ENCODE data around the gene KCNIP1.
"Not testable (repeated sequence)": the region's sequence is repeated elsewhere in the genome, so short reads cannot be mapped to it uniquely, and the experiment has no call there.

KCNIP1 gene

DNA sequence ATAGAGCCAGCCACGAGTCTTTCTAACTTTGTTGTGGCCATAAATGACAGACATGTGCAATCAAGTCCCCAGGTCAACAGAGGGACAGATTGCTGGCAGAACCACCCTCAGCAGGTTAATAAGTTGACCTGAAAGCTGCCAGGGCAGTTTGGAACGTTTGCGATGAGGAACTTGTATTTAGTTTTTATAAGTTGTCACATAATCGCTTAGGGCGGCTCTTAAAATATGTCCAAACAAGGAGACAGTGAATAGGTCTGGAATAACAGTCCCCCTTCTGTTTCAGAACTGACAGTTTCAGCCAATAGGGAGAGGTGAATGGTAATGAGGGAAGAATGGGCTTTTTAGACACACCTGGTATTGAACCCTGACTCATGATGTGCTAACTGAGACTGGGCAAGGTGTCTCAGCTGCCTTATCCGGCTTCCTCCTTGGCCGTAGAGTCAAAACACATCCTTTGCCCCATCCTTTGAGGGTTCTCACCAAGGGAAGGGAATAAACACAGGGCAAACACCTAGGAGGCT lies 246.2 kb downstream of the KCNIP1 start:
- DNase-seq (ENCODE audit: low read depth in 3 of 3): no peak

DNA sequence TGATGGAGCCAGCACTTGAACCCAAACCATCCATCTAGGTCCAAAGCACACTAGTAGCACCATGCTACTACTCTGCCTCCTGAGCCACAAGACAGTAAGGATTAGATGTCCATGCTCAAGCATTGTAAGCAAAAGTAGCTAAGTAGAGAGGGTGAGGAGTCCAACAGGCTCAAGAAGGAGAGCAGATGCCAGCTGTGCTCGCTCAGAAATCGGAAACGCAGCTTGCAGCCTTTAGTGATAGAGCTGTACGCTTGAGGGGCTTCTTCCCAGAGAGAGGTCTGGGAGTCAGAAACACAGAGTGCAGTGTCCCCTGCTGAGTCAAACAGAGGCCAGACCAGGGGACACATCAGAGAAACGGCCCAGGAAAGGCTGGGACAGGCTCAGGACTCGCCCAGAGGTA lies 247.0 kb downstream of the KCNIP1 start:
- no peak for DNase-seq (ENCODE audit: low read depth in 3 of 3)

DNA sequence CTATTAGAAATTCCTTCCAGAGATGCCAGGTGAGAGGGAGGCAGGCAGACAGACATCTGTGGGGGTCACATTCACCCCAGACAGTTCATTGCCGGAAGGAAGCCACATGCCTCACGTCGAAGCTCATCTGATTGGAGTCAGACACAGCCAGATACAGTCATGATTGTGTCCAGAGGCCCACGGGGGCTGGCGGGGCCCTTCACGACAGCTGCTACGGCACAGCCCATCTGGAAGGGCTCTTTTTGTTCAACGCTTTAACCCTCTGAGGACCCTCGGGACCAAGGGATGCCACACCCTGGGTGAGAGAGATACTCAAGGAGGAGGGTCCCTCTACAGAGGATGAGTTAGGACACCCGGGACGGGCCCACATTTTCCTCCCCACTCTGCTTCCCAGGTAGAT lies 247.8 kb downstream of the KCNIP1 start:
- DNase-seq (ENCODE audit: low read depth in 3 of 3): no peak

DNA sequence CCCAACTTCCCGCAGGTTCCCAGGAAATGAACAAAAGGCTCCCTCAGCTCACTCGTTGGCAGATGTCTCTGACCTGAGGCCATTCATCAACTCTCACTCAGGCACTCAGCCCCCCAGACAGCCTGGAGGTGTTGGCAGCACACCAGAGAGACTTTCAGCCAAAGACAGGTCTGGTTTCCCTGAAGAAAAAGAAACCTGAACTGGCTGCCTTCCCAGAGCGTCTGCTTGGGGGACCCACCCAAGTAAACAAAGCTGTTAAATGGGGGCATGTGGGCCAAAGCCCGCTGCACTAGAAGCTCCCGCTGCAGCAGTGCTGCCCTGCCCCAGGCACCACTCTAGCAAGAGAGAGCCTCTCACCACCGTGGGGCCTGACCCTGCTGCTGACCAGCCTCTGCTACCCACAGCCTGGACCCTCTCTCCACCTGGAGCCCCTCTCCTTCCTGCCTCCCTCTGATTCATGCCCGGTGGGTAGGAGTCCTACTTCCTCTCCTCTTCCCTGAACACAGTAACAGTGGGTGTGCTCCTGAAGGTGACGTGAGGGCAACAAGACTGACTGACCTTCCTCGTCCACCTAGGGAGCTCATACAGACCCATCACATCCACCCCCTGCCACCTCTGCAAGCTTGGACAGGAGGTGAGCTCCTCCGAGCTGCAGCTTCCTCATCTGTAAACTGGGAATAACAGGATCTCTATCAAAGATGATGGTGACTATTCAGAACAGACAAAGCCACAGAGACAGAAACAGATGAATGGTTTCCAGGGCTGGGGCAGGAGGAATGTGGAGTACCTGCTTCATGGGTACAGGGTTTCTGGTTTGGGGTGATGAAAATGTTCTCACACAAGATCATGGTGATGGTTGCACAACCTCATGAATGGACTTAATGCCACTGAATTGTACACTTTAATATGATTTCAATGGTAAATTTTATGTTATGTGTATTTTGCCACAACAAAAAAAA lies 248.7 kb downstream of the KCNIP1 start:
- DNase-seq (ENCODE audit: low read depth in 3 of 3): no peak

DNA sequence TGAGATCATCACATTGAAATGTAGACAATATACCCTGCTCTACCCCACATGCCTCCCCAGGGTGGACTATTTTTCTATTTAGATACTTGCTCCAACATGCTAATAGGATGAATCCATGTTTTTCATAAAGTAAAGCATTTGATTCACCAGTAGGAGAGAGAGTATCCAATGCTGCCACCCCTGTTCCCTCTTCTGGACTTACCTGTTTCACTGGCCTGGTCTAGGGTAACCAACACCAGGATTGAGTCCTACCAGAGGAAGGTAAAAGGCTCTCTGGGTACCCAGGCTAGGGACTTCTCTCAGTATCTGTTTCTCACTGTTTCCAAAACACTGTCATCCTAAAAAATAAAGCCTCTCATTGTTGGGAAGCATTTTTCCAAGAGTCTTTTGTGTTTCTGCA lies 249.5 kb downstream of the KCNIP1 start:
- DNase-seq (ENCODE audit: low read depth in 3 of 3): no peak

DNA sequence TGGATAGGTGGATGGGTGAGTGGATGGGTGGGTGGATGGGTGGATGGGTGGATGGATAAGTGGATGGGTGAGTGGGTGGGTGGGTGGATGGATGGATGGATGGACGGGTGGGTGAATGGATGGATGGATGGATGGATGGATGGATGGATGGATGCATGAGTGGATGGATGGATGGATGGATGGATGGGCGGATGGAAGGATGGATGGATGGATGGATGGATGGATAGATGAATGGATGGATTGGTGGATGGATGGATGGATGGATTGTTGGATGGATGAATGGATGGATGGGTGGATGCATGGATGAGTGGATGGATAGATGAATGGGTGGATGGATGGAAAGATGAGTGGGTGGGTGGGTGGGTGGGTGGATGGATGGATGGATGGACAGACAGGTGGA lies 250.7 kb downstream of the KCNIP1 start:
- DNase-seq (ENCODE audit: low read depth in 3 of 3): not testable (repeated sequence)

DNA sequence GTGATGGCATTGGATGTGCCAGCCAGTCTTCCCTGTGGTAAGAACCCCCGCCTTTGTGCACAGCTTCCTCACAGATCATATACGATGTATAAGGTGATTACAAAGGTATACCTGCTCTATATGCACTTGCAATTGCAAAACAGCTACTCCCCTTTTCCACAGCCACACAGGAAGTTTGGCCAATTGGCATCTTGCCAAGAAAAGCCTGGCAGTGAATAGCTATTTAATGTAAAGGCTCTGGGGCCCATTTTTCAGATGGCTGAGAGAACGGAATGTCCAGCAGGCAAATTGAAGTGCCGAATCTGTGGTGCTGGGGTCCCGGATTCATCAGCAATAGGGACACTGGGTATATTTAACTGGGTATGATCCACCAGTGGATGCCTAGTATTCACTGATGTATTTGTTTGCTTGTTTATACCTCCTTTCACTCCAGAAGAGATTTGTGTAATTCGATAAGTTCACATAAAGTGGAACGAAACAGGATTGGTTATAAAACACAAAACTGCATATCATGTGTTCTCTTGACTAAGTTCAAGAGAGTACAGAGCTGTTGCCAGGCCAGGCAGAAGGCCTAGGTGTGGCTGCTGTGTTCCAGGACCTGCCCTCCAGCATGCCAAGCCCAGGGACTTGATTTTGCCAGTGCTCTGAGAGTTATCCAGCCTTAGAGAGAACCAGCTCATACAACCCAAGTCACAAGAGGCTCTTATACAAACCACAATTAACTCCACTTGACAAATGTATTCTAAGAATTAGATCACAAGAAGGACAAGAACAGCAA lies 252.0 kb downstream of the KCNIP1 start:
- no peak for DNase-seq (ENCODE audit: low read depth in 3 of 3)

DNA sequence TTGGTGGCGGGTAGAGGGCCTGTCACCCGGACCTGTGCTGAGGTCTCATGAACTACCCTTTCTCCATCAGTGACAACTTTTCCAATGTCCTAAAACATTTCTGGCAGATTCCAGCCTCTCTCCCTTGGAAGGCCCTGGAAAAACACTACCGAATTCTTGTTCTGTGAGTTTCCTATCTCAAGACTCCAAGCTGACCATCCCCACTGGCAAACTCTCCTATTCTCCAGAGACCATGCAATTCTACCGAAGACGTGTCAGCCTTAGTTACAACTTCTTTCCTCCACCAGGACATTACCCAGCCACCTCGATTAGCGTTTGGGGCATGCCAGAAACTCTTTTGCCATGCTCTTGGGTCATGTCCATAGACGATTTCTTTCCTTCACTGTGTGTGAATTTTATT lies 252.9 kb downstream of the KCNIP1 start:
- DNase-seq (ENCODE audit: low read depth in 3 of 3): no peak

DNA sequence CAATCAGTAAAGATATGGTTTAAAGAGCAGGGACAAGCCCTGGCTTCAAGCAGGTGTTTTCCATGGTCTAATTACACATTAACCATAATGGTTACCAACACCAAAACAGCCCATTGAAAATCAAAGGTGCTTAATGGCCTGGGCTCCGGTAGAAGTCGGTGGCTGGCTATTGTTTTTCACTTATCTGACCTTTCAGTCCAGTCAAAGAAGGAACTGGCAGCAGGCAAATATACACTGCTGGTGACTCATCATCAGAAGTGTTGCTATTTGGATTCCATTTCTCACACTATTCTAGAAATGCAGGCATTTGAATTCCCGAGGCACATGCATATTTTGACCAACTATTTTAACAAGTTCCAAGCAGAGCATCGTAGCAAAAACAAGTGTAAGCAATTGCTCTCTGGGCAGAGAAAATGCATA lies 253.4 kb downstream of the KCNIP1 start:
- DNase-seq (ENCODE audit: low read depth in 3 of 3): no peak

DNA sequence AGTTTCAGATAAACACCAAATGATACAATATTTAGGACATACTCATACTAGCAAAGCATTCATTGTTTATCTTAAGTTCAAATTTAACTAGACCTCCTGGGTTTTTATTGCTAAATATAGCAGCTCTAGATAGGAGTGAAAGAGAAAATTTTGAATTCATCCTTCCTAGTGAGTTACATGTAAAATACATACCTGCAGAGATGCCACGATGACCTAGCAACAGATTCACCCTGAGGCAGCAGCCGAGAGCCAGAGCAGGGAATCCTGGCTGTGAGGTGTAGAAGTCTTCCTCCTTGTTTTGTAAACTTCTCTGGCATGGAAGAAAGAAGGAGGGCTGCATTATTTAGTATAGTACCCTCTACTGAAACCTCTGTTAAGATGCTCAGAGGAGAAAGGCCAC lies 253.8 kb downstream of the KCNIP1 start:
- DNase-seq (ENCODE audit: low read depth in 3 of 3): no peak

DNA sequence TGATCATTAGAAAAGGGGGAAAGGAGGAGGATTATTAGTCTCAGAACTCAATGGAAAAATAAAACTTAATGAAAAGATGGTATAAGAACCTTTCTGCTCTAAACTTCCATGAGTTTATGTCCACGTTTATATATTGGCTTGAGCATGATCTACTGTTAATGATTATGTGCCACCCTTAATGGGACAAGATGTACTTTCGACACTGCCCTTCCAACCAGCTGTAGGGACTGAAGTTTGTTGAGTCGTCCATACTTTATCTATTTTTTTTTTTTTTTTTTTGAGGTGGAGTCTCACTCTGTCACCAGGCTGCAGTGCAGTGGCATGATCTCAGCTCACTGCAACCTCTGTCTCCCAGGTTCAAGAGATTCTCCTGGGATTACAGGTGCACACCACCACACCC lies 254.7 kb downstream of the KCNIP1 start:
- no peak for DNase-seq (ENCODE audit: low read depth in 3 of 3)

DNA sequence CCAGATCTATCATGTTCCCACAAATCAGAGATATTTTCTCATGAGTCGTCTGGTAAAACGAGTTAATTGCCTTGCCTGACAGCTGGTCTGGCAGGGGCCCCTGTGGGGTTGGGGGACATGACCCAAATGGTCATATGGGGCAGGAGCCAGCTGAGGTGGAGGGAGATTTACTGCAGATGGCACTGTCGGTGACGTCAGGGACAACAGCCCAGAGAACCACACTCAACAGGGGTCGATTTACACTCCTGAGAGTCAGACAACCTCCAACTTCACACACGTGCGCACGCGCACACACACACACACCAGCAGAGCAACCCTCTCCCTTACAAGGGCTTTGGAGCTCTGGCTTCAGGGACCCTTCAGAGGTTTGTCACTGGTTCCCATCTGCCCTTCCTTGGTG lies 256.3 kb downstream of the KCNIP1 start:
- DNase-seq (ENCODE audit: low read depth in 3 of 3): no peak

DNA sequence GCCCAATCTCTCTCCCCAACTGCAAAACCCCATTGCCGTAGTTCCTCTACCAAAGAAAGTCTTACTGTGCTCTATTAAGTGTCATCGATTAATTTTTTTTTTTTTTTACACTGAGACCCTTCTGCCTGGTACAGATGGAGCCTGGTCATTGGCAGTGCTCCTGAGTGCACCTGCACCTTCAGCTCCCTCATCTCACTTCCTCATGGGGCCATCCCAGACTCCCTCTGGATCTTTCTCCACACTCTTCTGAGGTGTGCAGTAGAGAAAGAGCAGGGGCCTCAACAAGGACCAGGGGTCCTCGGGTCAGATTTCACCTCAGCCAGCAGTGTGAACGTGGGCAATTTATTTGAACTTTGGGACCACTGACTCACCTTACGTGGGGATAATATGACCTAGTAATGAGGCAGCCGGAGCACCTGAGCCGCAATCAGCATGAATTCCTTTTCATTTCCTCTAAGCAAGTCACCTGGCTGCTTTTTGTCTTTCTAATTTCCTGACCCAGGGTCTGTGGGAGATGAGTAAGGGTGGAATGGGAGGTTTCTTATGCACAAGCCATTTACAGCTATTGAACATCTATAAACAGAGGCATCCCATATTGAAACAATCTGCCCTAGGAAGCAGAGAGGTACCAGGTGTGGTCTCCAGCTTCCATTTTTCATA lies 257.4 kb downstream of the KCNIP1 start:
- DNase-seq (ENCODE audit: low read depth in 3 of 3): no peak

DNA sequence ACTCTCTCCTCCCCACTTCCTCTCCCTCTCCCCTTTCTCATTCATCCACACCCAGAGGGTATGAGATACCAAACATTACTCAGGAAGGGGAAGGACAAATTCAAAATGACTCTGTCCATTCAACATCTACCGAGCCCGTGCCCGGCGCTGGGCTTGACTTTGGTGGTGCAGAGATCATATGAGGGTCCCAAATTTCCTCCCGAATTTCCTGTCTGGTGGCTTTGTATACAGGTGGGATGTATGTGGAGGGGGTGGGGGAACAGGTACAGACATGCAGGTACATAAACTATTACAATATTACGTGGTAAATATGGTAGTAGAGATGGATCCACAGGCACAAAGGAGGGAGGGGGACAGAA lies 257.9 kb downstream of the KCNIP1 start:
- no peak for DNase-seq (ENCODE audit: low read depth in 3 of 3)

DNA sequence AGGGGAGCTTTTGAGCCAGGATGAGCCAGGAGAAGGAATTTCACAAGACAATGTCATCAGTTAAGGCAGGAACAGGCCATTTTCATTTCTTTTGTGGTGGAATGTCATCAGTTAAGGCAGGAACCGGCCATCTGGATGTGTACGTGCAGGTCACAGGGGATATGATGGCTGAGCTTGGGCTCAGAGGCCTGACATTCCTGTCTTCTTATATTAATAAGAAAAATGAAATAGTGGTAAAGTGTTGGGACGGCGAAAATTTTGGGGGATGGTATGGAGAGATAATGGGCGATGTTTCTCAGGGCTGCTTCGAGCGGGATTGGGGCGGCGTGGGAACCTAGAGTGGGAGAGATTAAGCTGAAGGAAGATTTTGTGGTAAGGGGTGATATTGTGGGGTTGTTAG lies 258.5 kb downstream of the KCNIP1 start:
- DNase-seq (ENCODE audit: low read depth in 3 of 3): not testable (repeated sequence)

DNA sequence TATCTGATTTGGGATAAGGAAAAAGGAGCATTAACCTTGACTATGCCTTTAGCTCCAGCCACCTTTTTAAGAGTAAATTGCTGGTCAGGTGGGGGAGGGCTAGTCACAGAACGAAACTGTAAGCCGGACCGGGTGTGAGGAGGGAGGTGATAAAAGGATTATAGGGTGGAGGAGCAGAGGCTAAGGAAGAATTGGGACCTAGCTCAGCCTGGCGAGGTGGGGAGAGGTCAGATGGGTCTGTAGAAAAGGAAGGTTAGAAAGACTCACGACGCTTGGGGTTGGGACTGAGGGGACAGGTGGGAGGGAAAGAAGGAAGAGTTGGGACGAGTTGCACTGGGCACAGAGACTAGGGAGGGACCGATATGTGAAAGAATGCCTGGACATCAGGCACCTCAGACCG lies 262.0 kb downstream of the KCNIP1 start:
- DNase-seq (ENCODE audit: low read depth in 3 of 3): not testable (repeated sequence)

DNA sequence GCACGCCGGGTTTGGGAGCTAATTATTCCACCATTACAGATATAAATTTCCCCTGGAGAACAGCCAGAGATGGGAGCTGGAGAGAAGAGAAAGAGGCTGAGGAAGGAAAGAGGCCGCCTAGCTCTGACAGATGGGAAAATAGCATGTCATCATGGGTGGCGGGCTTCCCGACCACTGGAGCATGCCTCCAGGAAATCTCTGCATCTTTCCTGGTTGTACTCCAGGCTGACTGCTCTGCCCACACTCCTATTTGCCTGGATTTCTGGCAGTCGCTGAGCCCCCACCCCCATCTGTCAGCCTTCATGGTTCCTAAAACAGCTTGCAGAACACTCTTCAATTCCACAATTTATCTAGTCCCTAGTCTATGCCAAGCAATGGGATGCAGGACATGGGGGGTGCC lies 265.4 kb downstream of the KCNIP1 start:
- DNase-seq (ENCODE audit: low read depth in 3 of 3): no peak

DNA sequence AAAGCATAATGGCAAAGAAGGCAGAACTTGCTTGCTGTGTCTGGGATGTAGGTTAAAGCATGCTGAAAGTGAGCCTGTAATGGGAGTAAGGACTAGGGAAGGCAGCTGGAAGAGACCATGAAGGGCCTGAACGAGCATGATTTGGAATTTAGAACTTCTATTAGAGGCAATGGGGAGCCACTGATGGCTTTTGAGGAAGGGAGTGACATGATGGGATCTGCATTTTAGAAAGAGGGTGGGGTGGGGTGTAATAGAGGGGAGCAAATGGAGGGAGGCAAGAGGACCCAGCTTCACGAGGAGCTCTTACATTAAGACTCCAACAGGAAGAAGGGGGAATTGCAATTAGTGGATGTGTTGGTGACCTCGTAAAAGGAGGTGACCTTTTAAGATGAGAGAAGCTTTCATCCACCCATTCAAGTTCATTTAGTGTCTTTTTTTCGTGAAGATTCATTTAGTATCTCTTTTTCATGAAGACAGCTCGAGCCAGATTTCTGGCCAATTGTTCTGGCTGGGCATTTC lies 266.1 kb downstream of the KCNIP1 start:
- DNase-seq (ENCODE audit: low read depth in 3 of 3): no peak

DNA sequence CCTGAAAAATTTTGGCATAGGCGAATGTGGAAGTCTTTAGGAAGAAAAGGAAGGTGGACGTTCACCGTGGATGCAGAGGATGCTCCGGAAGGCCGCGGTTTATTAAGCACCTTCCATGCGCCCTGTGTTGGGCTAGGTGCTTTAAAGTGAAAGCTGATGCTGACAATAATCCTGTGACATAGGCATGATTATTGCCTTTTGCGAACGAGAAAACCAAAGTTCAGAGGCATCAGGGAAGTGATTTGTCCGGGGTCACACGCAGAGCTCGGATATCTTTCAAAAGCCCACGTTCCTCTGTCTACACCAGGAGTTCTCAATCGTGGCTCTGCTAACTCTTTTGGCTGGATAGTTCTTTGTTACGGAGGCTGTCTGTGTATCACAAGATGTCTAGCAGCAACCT lies 267.7 kb downstream of the KCNIP1 start:
- no peak for DNase-seq (ENCODE audit: low read depth in 3 of 3)

DNA sequence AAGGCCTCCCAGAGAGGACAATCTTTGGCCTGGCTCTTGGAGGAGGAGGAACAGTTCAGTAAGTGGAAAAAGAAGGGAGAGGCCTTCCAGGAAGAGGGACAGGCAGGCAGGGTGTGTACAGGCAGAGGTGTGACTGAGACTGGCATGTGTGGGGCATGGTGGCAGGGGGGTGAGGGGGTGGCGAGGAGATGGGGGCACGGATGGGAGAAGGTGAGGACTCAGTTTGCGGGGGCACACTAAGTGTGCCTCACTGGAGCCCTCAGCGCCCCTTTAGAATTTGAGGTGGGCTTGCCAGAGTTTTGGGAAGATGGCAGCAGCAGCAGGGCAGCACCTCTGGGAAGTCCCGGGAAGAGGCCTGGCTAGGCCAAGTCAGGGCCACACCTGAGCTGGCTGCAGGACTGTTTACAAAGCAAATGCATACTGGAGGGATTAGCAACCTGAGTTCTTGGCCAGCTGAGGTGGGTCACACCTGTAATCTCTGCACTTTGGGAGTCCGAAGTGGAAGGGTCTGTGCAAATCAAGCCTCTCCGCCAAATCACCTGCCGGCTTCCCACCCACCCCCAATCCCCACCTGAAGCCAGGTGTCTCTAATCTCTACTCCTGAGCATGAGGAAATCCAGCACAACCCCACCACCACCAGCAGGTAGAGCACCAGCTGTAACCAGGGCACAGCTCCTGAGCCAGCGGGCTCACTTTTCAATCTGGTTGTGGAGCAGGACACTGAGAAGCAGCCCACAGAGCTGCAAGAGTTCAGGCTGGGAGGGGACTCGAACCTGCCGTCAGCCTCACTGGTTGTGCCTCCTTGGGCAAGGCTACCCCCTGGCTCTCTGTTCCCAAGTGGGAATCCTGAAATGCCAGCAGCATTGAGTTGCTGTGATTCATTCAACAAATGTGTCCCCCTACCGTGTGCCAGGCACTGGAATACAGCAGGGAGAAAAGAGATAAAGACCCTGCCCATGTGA lies 269.5 kb downstream of the KCNIP1 start:
- DNase-seq (ENCODE audit: low read depth in 3 of 3): no peak

DNA sequence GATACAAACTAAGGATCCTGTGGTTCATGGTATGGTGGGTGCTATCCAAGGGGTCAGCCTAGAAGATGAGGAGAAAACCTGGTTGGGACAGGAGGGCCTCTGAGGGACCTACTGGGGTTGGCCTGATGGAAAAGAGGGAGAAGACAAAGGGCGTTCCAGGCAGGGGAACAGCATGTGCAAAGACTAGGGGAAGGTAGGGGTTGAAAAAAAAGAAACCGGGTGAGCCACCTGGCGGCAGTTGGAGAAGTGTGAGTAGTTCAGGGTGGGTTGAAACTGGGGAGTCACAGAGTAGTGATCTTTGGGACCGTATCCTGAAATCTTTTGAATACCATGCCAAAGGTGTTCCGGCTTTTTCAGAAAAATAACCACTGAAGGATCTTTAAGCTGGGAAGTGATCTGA lies 271.0 kb downstream of the KCNIP1 start:
- no peak for DNase-seq (ENCODE audit: low read depth in 3 of 3)

All from stimulated activated CD4-positive, alpha-beta T cell treated with anti-CD3 and anti-CD28 coated beads, TNF-alpha, amount 100 ng/mL, for 24 hours (primary cell).